Central memory CD8-positive, alpha-beta T cell (primary cell): ENCODE measurements around the gene AQP2.
"Not testable (repeated sequence)": the region's sequence is repeated elsewhere in the genome, so short reads cannot be mapped to it uniquely, and the experiment has no call there.

Experiments used
- ATAC-seq: fragments of 150-1000 bp; cut with Tn5 transposase; replicated peaks from 2 replicates; pipeline ENCODE4 v1.10.0; 2022; ENCODE audit warnings: mild to moderate bottlenecking, moderate FRiP score, moderate number of reproducible peaks; ENCODE audit not compliant: poor library complexity, severe bottlenecking; ENCODE audit errors: extremely low read depth
- DNase-seq, 2 donors: peaks; one replicate each; pipeline ENCODE4 v3.0.0; 2021; ENCODE audit warnings: low spot score in 2 of 2
- H3K27ac Mint-ChIP-seq: one replicate; pipeline ENCODE4 v1.8.0; 2022; ENCODE audit warnings: low read depth, mild to moderate bottlenecking, moderate library complexity, mixed read lengths
- H3K27me3 Mint-ChIP-seq: one replicate; pipeline ENCODE4 v1.8.0; 2022; ENCODE audit warnings: mixed read lengths
- H3K36me3 Mint-ChIP-seq: one replicate; pipeline ENCODE4 v1.8.0; 2022; ENCODE audit warnings: mild to moderate bottlenecking, moderate library complexity, mixed read lengths; ENCODE audit not compliant: insufficient read depth
- H3K4me1 Mint-ChIP-seq: one replicate; pipeline ENCODE4 v1.8.0; 2022; ENCODE audit warnings: mixed read lengths
- H3K4me3 Mint-ChIP-seq: one replicate; pipeline ENCODE4 v1.8.0; 2022; ENCODE audit warnings: mild to moderate bottlenecking, moderate library complexity, mixed read lengths
- H3K9me3 Mint-ChIP-seq: one replicate; pipeline ENCODE4 v1.8.0; 2022; ENCODE audit warnings: mixed read lengths

Gene AQP2

GRCh38 chr12:49987625-49988303, 37.2 kb downstream of the AQP2 start:
- ATAC-seq (no peak), DNase-seq (no peak)
- peaks cover 18% of the 10 kb centered on the region for H3K36me3 Mint-ChIP-seq
- H3K4me3 Mint-ChIP-seq, result no peak overlapping the region
- H3K27me3 Mint-ChIP-seq, result no peaks in the 10 kb centered on the region
- no peak overlapping the region for H3K27ac Mint-ChIP-seq
- H3K4me1 Mint-ChIP-seq, result no peaks in the 10 kb centered on the region
- no peaks in the 10 kb centered on the region for H3K9me3 Mint-ChIP-seq

- H3K9me3 Mint-ChIP-seq, H3K4me1 Mint-ChIP-seq, ATAC-seq, H3K27me3 Mint-ChIP-seq, DNase-seq, H3K27ac Mint-ChIP-seq, H3K4me3 Mint-ChIP-seq: not testable (repeated sequence)
- H3K36me3 Mint-ChIP-seq, result peaks cover 29% of the 10 kb centered on the region
Observed at GRCh38 chr12:49989400-49989799, 38.9 kb downstream of the AQP2 start.

GRCh38 chr12:49990273-49990672, 39.7 kb downstream of the AQP2 start:
- no peak for DNase-seq
- Mint-ChIP-seq H3K36me3 (peaks cover 35% of the 10 kb centered on the region), H3K27me3 (no peaks in the 10 kb centered on the region)

DNA sequence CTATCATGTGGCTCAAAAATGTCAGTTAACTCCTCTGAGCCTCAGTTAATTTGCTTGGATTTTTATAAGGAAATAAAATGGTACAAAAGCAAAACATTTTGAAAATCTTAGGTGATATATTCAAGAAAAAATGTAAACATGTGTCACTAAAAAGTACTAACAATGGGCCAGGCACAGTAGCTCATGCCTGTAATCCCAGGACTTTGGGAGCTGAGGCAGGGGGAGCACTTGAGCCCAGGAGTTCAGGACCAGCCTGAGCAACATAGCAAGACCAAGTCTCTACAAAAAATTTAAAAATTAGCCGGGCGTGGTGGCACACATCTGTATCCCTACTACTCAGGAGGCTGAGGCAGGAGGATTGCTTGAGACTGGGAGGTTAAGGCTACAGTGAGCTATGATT, 47.9 kb downstream of the AQP2 start:
- DNase-seq, result no peak
- ATAC-seq, result no peak
- Mint-ChIP-seq H3K4me3 (no peak overlapping the region), H3K4me1 (no peaks in the 10 kb centered on the region), H3K36me3 (peaks cover 37% of the 10 kb centered on the region), H3K27ac (no peak overlapping the region), H3K27me3 (no peaks in the 10 kb centered on the region), H3K9me3 (no peaks in the 10 kb centered on the region)

More at GRCh38 chr12:49990273-49990672, 39.7 kb downstream of the AQP2 start:
- no peak for ATAC-seq
- no peaks in the 10 kb centered on the region for H3K4me1 Mint-ChIP-seq
- no peaks in the 10 kb centered on the region for H3K9me3 Mint-ChIP-seq
- H3K4me3 Mint-ChIP-seq, result no peak overlapping the region
- H3K27ac Mint-ChIP-seq, result no peak overlapping the region

- H3K4me3 Mint-ChIP-seq, result no peak overlapping the region
- H3K4me1 Mint-ChIP-seq, result peaks cover 5% of the 10 kb centered on the region
- no peak overlapping the region for H3K27ac Mint-ChIP-seq
- H3K36me3 Mint-ChIP-seq, result peaks cover 21% of the 10 kb centered on the region
- DNase-seq, result no peak
- H3K27me3 Mint-ChIP-seq, result no peaks in the 10 kb centered on the region
- no peak for ATAC-seq
- no peaks in the 10 kb centered on the region for H3K9me3 Mint-ChIP-seq
Observed at GRCh38 chr12:50003595-50003994, 53.1 kb downstream of the AQP2 start.

DNA sequence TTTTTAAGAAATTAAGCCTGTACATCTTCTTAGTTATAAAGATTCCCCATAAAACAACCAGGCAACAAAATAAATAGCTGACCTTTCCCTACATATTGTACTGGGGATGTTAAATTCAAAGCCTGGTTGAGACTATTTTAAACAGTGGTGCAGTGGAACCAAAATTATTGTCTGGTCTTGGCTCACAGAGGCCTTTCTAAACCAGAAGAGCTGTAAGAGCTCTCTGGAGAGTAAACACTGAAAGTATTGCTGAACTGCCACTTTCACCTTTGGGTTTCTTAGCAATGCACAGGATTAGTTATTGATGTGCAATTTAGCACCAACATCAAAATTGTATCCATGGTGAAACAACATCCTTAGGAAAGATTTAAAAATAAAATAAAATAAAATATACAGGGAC, 54.2 kb downstream of the AQP2 start:
- Mint-ChIP-seq H3K9me3 (no peaks in the 10 kb centered on the region), H3K4me1 (peaks cover 5% of the 10 kb centered on the region)
- ATAC-seq, result no peak

GRCh38 chr12:50005175-50005574, 54.6 kb downstream of the AQP2 start:
- Mint-ChIP-seq H3K9me3 (no peaks in the 10 kb centered on the region), H3K27ac (no peak overlapping the region), H3K4me1 (peaks cover 5% of the 10 kb centered on the region), H3K4me3 (no peak overlapping the region), H3K36me3 (peaks cover 15% of the 10 kb centered on the region), H3K27me3 (no peaks in the 10 kb centered on the region)
- DNase-seq (no peak), ATAC-seq (no peak)

More for the DNA sequence above, 54.2 kb downstream of the AQP2 start:
- no peaks in the 10 kb centered on the region for H3K27me3 Mint-ChIP-seq
- peaks cover 16% of the 10 kb centered on the region for H3K36me3 Mint-ChIP-seq
- no peak for DNase-seq
- H3K4me3 Mint-ChIP-seq, result no peak overlapping the region
- H3K27ac Mint-ChIP-seq, result no peak overlapping the region

GRCh38 chr12:50006280-50006679, 55.7 kb downstream of the AQP2 start:
- H3K4me1 Mint-ChIP-seq, result peaks cover 5% of the 10 kb centered on the region
- DNase-seq (no peak), ATAC-seq (no peak)
- H3K4me3 Mint-ChIP-seq, result no peak overlapping the region
- peaks cover 18% of the 10 kb centered on the region for H3K36me3 Mint-ChIP-seq
- H3K27ac Mint-ChIP-seq, result no peak overlapping the region
- H3K27me3 Mint-ChIP-seq, result no peaks in the 10 kb centered on the region
- no peaks in the 10 kb centered on the region for H3K9me3 Mint-ChIP-seq

GRCh38 chr12:50006754-50007442, 56.4 kb downstream of the AQP2 start:
- peaks cover 16% of the 10 kb centered on the region for H3K36me3 Mint-ChIP-seq

More at GRCh38 chr12:50006754-50007442, 56.4 kb downstream of the AQP2 start:
- Mint-ChIP-seq H3K27me3 (no peaks in the 10 kb centered on the region), H3K9me3 (no peaks in the 10 kb centered on the region), H3K27ac (no peak overlapping the region), H3K4me1 (peaks cover 5% of the 10 kb centered on the region), H3K4me3 (no peak overlapping the region)
- DNase-seq, result no peak
- no peak for ATAC-seq
